GM20000 (cell line): ENCODE data around the gene ALOXE3.

Experiments
- DNase-seq: peaks from one replicate; pipeline ENCODE4 v3.0.0; 2012; ENCODE audit warnings: low spot score
- CTCF ChIP-seq: IDR thresholded peaks from 2 replicates; pipeline ENCODE4 v1.5.1; 2012; ENCODE audit warnings: mild to moderate bottlenecking, control low read depth; ENCODE audit errors: extremely low read depth, missing control alignments

The ALOXE3 gene

GRCh38 chr17:8095361-8095760, 23.0 kb downstream of the ALOXE3 start:
- DNase-seq, result no peak
- TF ChIP-seq CTCF, result no peak

- DNase-seq, result peak; percentile 67
- TF ChIP-seq CTCF, result no peak
Observed at GRCh38 chr17:8091033-8091687, 27.2 kb downstream of the ALOXE3 start.

- no peak for TF ChIP-seq CTCF
- DNase-seq, result no peak
Observed at GRCh38 chr17:8089728-8090127, 28.6 kb downstream of the ALOXE3 start.

GRCh38 chr17:8087952-8088230, 30.4 kb downstream of the ALOXE3 start:
- TF ChIP-seq CTCF, result no peak
- DNase-seq, result no peak

GRCh38 chr17:8087075-8087951, 31.0 kb downstream of the ALOXE3 start, which contains the start of gene ALOX12B:
Gene ALOX12B (minus strand): TSS chr17:8087716. CDS start chr17:8087442, 274 bp downstream.
- no peak for DNase-seq
- TF ChIP-seq CTCF, result no peak

- DNase-seq, result no peak
- no peak for TF ChIP-seq CTCF
Observed at GRCh38 chr17:8084250-8084649, 34.1 kb downstream of the ALOXE3 start.

GRCh38 chr17:8082292-8082691, 36.0 kb downstream of the ALOXE3 start:
- no peak for TF ChIP-seq CTCF
- DNase-seq, result no peak
